Stomach smooth muscle (tissue), 2 donors: Measurements from ENCODE around the gene DEFB128.
"Not testable (repeated sequence)": the region's sequence is repeated elsewhere in the genome, so short reads cannot be mapped to it uniquely, and the experiment has no call there.

Source experiments
- H3K27ac ChIP-seq: one replicate; pipeline ENCODE4 v1.7.0; 2013; ENCODE audit warnings: mild to moderate bottlenecking, low read length, inconsistent platforms
- H3K27me3 ChIP-seq, 2 donors: one replicate each; pipeline ENCODE4 v1.7.0; 2013; ENCODE audit warnings: low read length in 2 of 2; ENCODE audit not compliant: insufficient read depth in 2 of 2, control insufficient read depth in 1 of 2
- H3K36me3 ChIP-seq, 2 donors: one replicate each; pipeline ENCODE4 v1.7.0; 2013; ENCODE audit warnings: low read length in 2 of 2; ENCODE audit not compliant: control insufficient read depth in 2 of 2, insufficient read depth in 2 of 2
- H3K4me1 ChIP-seq: one replicate; pipeline ENCODE4 v1.7.0; 2013; ENCODE audit warnings: low read length; ENCODE audit not compliant: control insufficient read depth, insufficient read depth
- H3K4me3 ChIP-seq, 2 donors: one replicate each; pipeline ENCODE4 v1.7.0; 2013; ENCODE audit warnings: low read length in 2 of 2
- H3K9ac ChIP-seq, 2 donors: one replicate each; pipeline ENCODE4 v1.7.0; 2013; ENCODE audit warnings: low read length in 2 of 2, mild to moderate bottlenecking in 1 of 2
- H3K9me3 ChIP-seq, 2 donors: one replicate each; pipeline ENCODE4 v1.7.0; 2013; ENCODE audit warnings: low read length in 2 of 2; ENCODE audit not compliant: control insufficient read depth in 2 of 2
- donor health status: healthy.
- donor health status: Pancreatic carcinoma.

DEFB128 gene

DNA sequence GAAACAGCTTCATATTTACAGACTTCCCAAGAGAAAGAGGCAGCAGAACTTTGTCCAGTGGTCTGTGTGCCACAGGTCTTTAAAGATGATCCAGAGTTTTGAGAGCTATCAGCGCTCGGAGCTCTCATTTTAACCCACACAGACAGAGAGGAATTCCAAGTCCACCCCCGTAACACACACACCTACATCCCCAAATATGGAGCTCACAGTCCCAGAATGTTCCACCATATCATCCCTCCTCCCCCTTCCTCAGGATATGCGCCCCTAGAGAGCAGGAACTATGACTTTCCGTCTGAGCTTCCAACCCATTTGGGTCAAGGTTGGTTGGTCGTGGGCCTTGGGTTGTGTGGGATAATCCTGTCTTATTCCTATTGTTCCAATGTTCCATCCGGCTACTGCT, at the start of gene DEFB128:
TSS of gene DEFB128 (minus strand) at position 101 of the 400 bp plus-strand sequence. CDS start at position 13, 88 bp downstream.
- no peak within 1 kb of the TSS for H3K27ac ChIP-seq
- no peaks in the 10 kb centered on the region for H3K4me1 ChIP-seq
- H3K9ac ChIP-seq, result no peak within 1 kb of the TSS
- H3K36me3 ChIP-seq, result no peaks in the 10 kb centered on the region
- H3K9me3 ChIP-seq, result no peaks in the 10 kb centered on the region
- H3K27me3 ChIP-seq, result peaks cover 0 to 3% of the 10 kb centered on the region in 2 donors
- H3K4me3 ChIP-seq, result no peak within 1 kb of the TSS

- Histone ChIP-seq H3K4me1 (no peaks in the 10 kb centered on the region), H3K36me3 (no peaks in the 10 kb centered on the region), H3K4me3 (no peak overlapping the region), H3K9me3 (no peaks in the 10 kb centered on the region), H3K27ac (no peak overlapping the region), H3K27me3 (peaks cover 0 to 6% of the 10 kb centered on the region in 2 donors), H3K9ac (no peak overlapping the region)
Observed at GRCh38 chr20:237929-238328, 48.4 kb upstream of the DEFB128 start.

GRCh38 chr20:237489-237888, 48.0 kb upstream of the DEFB128 start:
- Histone ChIP-seq H3K4me1 (no peaks in the 10 kb centered on the region), H3K9ac (no peak overlapping the region), H3K27ac (no peak overlapping the region), H3K36me3 (no peaks in the 10 kb centered on the region), H3K27me3 (peaks cover 0 to 6% of the 10 kb centered on the region in 2 donors), H3K9me3 (no peaks in the 10 kb centered on the region), H3K4me3 (no peak overlapping the region)

GRCh38 chr20:235891-236290, 46.4 kb upstream of the DEFB128 start:
- Histone ChIP-seq H3K36me3 (no peaks in the 10 kb centered on the region), H3K9ac (no peak overlapping the region), H3K4me1 (no peaks in the 10 kb centered on the region), H3K4me3 (no peak overlapping the region), H3K9me3 (no peaks in the 10 kb centered on the region), H3K27me3 (peaks cover 0 to 6% of the 10 kb centered on the region in 2 donors), H3K27ac (no peak overlapping the region)

DNA sequence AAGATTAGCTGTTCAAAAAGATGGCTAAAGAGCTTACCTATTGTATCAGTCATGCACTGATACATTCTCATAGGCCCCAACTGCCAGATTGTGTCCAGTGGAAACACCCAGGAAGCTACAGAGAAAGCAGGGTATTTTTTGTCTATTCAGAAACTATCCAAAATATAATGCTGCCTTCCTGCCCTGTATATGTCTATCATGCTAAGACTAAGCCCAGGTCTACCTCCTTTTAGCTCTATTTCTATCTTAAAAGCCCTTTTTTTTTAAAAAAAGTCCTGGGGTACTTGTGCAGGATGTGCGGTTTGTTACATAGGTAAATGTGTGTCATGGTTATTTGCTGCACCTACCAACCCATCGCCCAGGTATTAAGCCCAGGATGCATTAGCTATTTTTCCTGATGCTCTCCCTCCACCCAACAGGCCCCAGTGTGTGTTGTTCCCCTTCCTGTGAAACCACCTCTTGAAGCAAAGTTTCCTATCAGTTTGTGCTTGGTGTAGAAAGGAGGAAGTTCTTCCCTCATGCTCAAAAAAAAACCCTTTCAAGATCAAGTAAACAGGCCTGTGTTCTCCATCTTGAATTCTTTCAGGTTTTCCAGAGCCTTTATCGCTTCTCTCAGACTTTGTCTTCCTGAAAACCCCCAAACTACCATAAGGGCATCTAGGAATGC, 38.1 kb upstream of the DEFB128 start:
- H3K9ac ChIP-seq, result no peak overlapping the region
- H3K4me3 ChIP-seq, result no peak overlapping the region
- H3K27ac ChIP-seq, result no peak overlapping the region

DNA sequence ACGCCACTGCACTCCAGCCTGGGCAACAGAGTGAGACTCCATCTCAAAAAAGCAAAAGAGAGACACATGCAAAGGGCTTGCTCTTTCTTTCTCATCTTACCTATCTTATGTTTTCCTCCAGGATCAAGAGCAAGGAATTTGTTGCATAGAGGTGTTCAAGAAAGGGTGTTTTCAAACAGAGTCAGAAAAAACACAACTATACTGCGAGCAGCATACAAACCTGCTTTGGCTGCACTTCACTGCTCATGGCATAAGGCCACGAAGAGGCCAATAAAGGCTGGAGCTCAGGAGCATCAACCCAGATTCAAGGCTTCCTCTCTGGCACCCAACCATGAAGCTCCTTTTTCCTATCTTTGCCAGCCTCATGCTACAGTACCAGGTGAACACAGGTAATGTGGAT, 37.4 kb upstream of the DEFB128 start, which contains the start of gene DEFB129:
TSS of gene DEFB129 (plus strand) at position 301 of the 400 bp plus-strand sequence. CDS start at position 332, 31 bp downstream.
- Histone ChIP-seq H3K4me3 (no peak within 1 kb of the TSS), H3K9ac (no peak within 1 kb of the TSS), H3K4me1 (no peaks in the 10 kb centered on the region), H3K27ac (no peak within 1 kb of the TSS), H3K36me3 (no peaks in the 10 kb centered on the region), H3K9me3 (no peaks in the 10 kb centered on the region), H3K27me3 (no peaks in the 10 kb centered on the region)

More for the DNA sequence above, 38.1 kb upstream of the DEFB128 start:
- no peaks in the 10 kb centered on the region for H3K4me1 ChIP-seq
- no peaks in the 10 kb centered on the region for H3K9me3 ChIP-seq
- H3K36me3 ChIP-seq, result no peaks in the 10 kb centered on the region
- no peaks in the 10 kb centered on the region for H3K27me3 ChIP-seq

DNA sequence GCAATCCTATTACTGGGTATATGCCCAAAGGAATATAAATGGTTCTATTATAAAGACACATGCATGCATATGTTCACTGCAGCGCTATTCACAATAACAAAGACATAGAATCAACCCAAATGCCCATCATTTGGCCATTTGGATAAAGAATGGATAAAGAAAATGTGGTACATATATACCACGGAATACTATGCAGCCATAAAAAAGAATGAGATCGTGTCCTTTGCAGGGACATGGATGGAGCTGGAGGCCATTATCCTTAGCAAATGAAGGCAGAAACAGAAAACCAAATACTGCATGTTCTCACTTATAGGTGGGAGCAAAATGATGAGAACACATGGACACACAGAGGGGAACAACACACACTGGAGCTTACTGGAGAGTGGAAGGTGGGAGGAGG, 36.4 kb upstream of the DEFB128 start:
- not testable (repeated sequence) for H3K36me3 ChIP-seq, H3K27me3 ChIP-seq, H3K4me3 ChIP-seq, H3K9ac ChIP-seq, H3K9me3 ChIP-seq, H3K4me1 ChIP-seq, H3K27ac ChIP-seq

DNA sequence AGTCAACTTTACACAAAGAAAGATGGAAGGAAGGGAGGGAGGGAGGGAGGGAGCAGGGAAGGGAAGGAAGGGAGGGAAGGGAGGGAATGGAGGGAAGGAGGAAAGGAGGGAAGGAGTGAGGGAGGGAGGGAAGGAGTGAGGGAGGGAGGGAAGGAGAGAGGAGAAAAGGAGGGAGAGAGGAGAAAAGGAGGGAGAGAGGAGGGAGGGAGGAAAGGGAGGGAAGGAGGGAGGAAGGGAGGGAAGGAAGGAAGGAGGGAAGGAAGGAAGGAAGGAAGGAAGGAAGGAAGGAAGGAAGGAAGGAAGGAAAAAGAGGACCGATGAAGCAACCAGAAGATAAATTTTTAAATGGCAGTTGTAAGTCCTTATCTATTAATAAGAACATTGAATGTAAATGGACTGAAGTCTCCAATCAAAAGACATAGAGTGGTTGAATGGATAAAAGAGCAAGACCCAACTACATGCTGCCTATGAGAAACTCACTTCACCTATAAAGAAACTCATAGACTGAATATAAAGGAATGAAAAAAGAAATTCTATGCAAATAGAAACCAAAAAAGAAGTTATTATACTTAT, 31.8 kb upstream of the DEFB128 start:
- no peaks in the 10 kb centered on the region for H3K36me3 ChIP-seq
- H3K9me3 ChIP-seq, result no peaks in the 10 kb centered on the region
- no peak overlapping the region for H3K9ac ChIP-seq
- H3K27me3 ChIP-seq, result peaks cover 3 to 7% of the 10 kb centered on the region in 2 donors
- no peaks in the 10 kb centered on the region for H3K4me1 ChIP-seq
- no peak overlapping the region for H3K4me3 ChIP-seq
- no peak overlapping the region for H3K27ac ChIP-seq

DNA sequence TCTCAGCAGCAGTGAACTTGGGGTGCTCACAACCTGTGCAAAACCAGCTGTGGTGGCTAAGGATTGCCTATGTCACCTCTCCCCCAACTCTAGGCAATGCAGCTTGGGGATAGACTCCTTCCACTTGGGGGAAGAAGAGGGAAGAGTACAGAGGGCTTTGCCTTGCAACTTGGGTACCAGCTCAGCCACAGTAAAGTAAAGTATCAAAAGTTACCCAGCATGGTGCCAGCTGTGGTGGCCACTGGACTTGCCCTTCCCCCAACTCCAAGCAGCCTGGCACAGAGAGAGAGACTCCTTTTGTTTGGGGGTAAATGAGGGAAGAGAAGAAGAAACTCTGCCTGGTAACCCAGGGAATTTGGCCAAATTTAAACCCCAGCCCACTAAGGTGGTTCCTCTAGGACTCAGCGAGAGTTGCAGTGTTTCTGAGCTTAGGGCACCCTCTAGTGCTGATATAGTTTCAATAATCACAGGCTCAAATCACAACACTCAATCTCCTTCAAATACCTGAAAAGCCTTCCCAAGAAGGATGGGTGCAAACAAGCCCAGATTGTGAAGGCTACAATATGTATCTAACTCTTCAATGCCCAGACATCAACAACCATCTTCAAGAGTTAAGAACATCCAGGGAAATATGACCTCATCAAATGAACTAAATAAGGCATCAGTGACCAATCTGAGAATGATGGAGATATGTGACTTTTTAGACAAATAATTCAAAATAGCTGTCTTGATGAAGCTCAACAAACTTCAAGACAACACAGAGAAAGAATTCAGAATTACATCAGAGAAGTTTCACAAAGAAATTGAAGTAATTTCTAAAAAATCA, 30.0 kb upstream of the DEFB128 start:
- H3K4me3 ChIP-seq, result no peak overlapping the region
- no peaks in the 10 kb centered on the region for H3K36me3 ChIP-seq
- H3K27me3 ChIP-seq, result peaks cover 3 to 7% of the 10 kb centered on the region in 2 donors
- H3K9me3 ChIP-seq, result no peaks in the 10 kb centered on the region
- no peaks in the 10 kb centered on the region for H3K4me1 ChIP-seq
- no peak overlapping the region for H3K9ac ChIP-seq
- H3K27ac ChIP-seq, result no peak overlapping the region

GRCh38 chr20:217266-217665, 27.8 kb upstream of the DEFB128 start:
- Histone ChIP-seq H3K36me3 (no peaks in the 10 kb centered on the region), H3K27ac (no peak overlapping the region), H3K4me3 (no peak overlapping the region), H3K9me3 (no peaks in the 10 kb centered on the region), H3K9ac (no peak overlapping the region), H3K27me3 (peaks cover 3 to 9% of the 10 kb centered on the region in 2 donors), H3K4me1 (no peaks in the 10 kb centered on the region)
